A673 (cell line): ENCODE data around the gene ACOXL. TPM values are rescaled to one million over a fixed set of nuclear protein-coding genes. Genes with fewer than 3 reads are reported as not detected.

ENCODE experiments used
- BruUV-seq: library from RNA; stranded (reverse); fragments of 400-500 nt; replicated peaks from 2 replicates; lab custom pipeline; 2021; lab: Mats Ljungman, UMichigan
- CTCF ChIA-PET: fragments of 300-600 bp; sonication (Branson Sonifier 250); formaldehyde crosslinking; loops from one replicate; lab custom pipeline; 2022; ENCODE audit warnings: antibody characterized with exemption; lab: Charles Lee
- POLR2A ChIA-PET: fragments of 300-600 bp; sonication (Branson Sonifier 250); formaldehyde crosslinking; loops from one replicate; lab custom pipeline; 2022; ENCODE audit warnings: antibody characterized with exemption; ENCODE audit not compliant: low non-redundant PET; lab: Charles Lee
- DNase-seq: peaks from one replicate; pipeline ENCODE4 v3.0.0-alpha.2; 2015; ENCODE audit warnings: low spot score
- H3K27ac ChIP-seq: fragments of 200-600 bp; sonication (generic); 2 replicates; pipeline ENCODE4 v1.5.1; 2016; ENCODE audit warnings: mixed run types, low read depth, mild to moderate bottlenecking, mixed read lengths, antibody characterized with exemption, low read length; ENCODE audit not compliant: poor library complexity, severe bottlenecking
- H3K27me3 ChIP-seq: fragments of 200-600 bp; sonication (generic); replicated peaks from 2 replicates; pipeline ENCODE4 v1.6.1; 2017; ENCODE audit warnings: mixed run types, low read depth, mild to moderate bottlenecking, mixed read lengths, antibody characterized with exemption, low read length; ENCODE audit not compliant: insufficient read depth, poor library complexity
- H3K36me3 ChIP-seq: fragments of 200-600 bp; sonication (generic); 2 replicates; pipeline ENCODE4 v1.6.1; 2016; ENCODE audit warnings: mixed run types, mild to moderate bottlenecking, mixed read lengths, antibody characterized with exemption, low read length; ENCODE audit not compliant: insufficient read depth, poor library complexity, severe bottlenecking
- H3K4me1 ChIP-seq: fragments of 200-600 bp; sonication (generic); 2 replicates; pipeline ENCODE4 v1.6.1; 2017; ENCODE audit warnings: mixed run types, mild to moderate bottlenecking, mixed read lengths, antibody characterized with exemption, low read length; ENCODE audit not compliant: insufficient read depth, poor library complexity, severe bottlenecking
- H3K4me3 ChIP-seq: fragments of 200-600 bp; sonication (generic); 2 replicates; pipeline ENCODE4 v1.5.1; 2016; ENCODE audit warnings: low read depth, mixed run types, mild to moderate bottlenecking, mixed read lengths, low read length; ENCODE audit not compliant: poor library complexity, severe bottlenecking
- H3K9me3 ChIP-seq: fragments of 200-600 bp; sonication (generic); 2 replicates; pipeline ENCODE4 v1.6.1; 2016; ENCODE audit warnings: mixed run types, low read depth, mild to moderate bottlenecking, mixed read lengths, antibody characterized with exemption, low read length; ENCODE audit not compliant: poor library complexity, severe bottlenecking
- CTCF ChIP-seq: fragments of 300-800, 200-600 bp; sonication (generic); conservative IDR thresholded peaks from 2 replicates; pipeline ENCODE4 v1.5.1; 2017; ENCODE audit warnings: low read depth, mild to moderate bottlenecking, antibody characterized with exemption, low read length, moderate library complexity, mixed read lengths
- EZH2 ChIP-seq: fragments of 200-600 bp; sonication (generic); IDR thresholded peaks from 2 replicates; pipeline ENCODE4 v1.6.1; 2017; ENCODE audit warnings: borderline replicate concordance, low read depth, mild to moderate bottlenecking, mixed read lengths, antibody characterized with exemption, low read length; ENCODE audit not compliant: poor library complexity, severe bottlenecking
- intact Hi-C: fragments of 100-400 bp; cut with micrococcal nuclease; formaldehyde crosslinking; loops from one replicate; pipeline ENCODE4 v1.10.0; 2022; ENCODE audit not compliant: unreplicated experiment
- total RNA-seq: library from RNA; stranded (reverse); gene quantifications from 2 replicates; pipeline ENCODE4 v1.2.3, GENCODE V29; 2021

The ACOXL gene
- total RNA-seq, 1 experiment from 2014 or later = not detected

- no peak for TF ChIP-seq EZH2
- no peak for TF ChIP-seq CTCF
- ChIA-PET POLR2A (no interaction called here), CTCF (interaction anchor here (0.6 kb wide), 1 partner anchor 37 kb away, joined by 4 read pairs; no protein-coding TSS in a partner anchor)
- no peak overlapping the region for H3K4me3 ChIP-seq
- H3K9me3 ChIP-seq = no peaks in the 10 kb centered on the region
- H3K27me3 ChIP-seq = peaks cover 29% of the 10 kb centered on the region
- no peak overlapping the region for H3K27ac ChIP-seq
- H3K36me3 ChIP-seq = no peaks in the 10 kb centered on the region
- intact Hi-C loops = no loop called here
- BruUV-seq = no TSS peak
- peaks cover 19% of the 10 kb centered on the region for H3K4me1 ChIP-seq
- DNase-seq = no peak
Measured at GRCh38 chr2:110774701-110775100, 42.3 kb downstream of the ACOXL start.

DNA sequence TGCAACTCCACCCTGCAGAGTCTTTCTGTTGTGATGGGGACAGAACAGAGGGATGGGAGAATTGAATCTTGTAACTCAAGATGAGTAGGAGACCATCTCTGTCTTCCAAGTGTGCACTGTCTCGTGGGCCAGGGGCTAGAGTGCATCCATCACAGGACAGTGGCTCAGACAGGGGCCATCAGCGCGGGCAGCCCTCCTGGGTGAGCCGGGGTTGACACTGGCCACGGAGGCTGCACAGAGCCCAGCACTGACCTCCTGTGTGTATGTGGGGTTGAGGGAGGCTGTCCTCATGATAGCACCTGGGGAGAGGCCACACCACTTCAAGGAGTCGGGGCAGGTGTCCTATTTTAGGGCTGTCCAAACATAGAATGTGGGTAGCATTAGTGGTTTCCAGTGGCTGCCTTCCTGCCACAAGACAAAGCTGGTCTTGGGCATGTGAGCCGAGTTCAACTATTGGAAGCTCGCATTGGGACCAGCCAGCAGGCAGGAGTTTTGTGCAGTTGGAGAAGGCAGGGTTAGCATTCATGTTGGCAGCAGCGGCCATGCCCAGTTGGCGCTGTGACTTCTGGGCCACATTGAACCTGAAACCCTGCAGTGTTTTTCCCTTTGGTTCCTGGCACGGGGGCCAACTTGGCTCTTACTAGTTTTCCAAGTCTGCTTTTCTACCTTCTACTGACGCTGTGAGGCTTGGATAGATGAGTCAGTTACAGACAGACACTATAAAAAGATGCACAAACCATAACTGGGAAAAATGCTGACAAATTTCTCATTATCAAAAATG is 45.3 kb downstream of the ACOXL start:
- Histone ChIP-seq H3K4me3 (no peak overlapping the region), H3K36me3 (no peaks in the 10 kb centered on the region), H3K27me3 (peaks cover 45% of the 10 kb centered on the region), H3K27ac (no peak overlapping the region), H3K9me3 (no peaks in the 10 kb centered on the region), H3K4me1 (no peaks in the 10 kb centered on the region)
- intact Hi-C loops = no loop called here
- ChIA-PET CTCF (no interaction called here), POLR2A (no interaction called here)
- no peak for DNase-seq
- no TSS peak for BruUV-seq
- no peak for TF ChIP-seq CTCF

DNA sequence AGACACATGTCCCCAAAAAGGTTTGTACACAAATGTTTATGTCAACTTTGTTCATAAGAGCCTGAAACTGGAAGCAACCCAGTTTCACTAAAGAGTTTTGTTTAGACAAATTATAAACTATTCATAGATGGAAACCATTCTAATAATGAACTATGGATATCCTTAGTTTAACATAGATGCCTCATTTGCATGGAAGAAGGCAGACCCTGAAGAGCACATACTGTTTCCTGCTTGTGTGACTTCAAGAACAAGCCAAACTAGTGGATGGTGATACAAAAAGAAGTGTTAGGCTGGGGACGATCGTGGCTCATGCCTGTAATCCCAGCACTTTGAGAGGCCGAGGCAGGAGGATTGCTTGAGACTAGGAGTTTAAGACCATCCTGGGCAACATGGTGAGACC is 48.1 kb downstream of the ACOXL start:
- Histone ChIP-seq H3K36me3 (no peaks in the 10 kb centered on the region), H3K4me3 (no peak overlapping the region), H3K27me3 (peaks cover 30% of the 10 kb centered on the region), H3K9me3 (no peaks in the 10 kb centered on the region), H3K4me1 (no peaks in the 10 kb centered on the region), H3K27ac (no peak overlapping the region)
- BruUV-seq = no TSS peak
- ChIA-PET CTCF (no interaction called here), POLR2A (no interaction called here)
- DNase-seq = no peak
- intact Hi-C loops = no loop called here
- TF ChIP-seq CTCF = no peak
- no peak for TF ChIP-seq EZH2
